Inflammatory macrophage (primary cell): ENCODE measurements around the gene TBC1D3I.
"Not testable (repeated sequence)": the region's sequence is repeated elsewhere in the genome, so short reads cannot be mapped to it uniquely, and the experiment has no call there.

Source experiments
- DNase-seq, 2 donors: peaks; one replicate each; pipeline ENCODE4 v3.0.0-alpha.2; 2020 to 2022
- total RNA-seq, 18 experiments: gene quantifications; one replicate each; lab custom pipeline; 2026; ENCODE audit warnings: mixed read lengths in 6 of 18, inconsistent platforms in 2 of 18; lab: John Stamatoyannopoulos, UW

TBC1D3I gene
- 0 reads per million in 18 experiments for total RNA-seq

DNA sequence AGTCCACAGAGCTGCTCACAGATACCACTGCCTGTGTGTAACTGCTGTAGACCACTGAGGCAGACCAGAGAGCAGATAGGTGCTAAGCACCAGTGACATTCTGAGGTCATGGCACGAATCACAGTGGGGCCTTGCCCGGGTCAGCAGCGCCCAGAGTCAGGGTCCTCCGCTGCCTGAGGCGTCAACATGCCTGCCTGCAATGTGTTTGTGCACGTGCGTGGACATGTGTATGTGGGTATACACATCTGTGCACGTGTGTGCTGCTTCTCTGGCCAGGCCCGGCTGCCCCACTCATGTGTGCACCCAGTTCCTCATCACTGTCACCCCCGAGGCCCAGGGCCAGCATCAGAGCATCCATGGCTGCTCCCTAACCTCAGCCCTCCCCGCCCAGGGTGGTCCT lies at the start of gene TBC1D3I:
Gene TBC1D3I (minus strand): TSS at position 101 of the 400 bp plus-strand sequence. CDS start 1,585 bp downstream, outside the sequence.
- DNase-seq, result not testable (repeated sequence)

DNA sequence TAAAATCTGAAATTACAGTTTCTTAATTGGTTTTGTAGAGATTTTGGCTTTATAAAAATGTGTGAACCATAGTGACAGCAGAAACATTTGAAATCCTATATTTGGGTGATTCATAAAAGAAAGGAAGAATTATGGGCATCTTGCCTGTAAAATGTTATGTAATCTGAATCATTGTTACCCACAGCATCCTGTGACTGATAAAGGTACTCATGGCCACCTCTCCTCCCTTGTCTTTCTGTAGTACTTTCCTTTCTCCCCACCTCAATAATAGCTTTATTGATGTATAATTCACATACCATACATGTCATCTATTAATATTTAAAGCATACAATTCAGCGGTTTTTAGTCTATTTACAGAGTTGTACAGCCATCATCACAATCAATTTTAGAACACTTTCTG lies 30.8 kb upstream of the TBC1D3I start:
- not testable (repeated sequence) for DNase-seq

DNA sequence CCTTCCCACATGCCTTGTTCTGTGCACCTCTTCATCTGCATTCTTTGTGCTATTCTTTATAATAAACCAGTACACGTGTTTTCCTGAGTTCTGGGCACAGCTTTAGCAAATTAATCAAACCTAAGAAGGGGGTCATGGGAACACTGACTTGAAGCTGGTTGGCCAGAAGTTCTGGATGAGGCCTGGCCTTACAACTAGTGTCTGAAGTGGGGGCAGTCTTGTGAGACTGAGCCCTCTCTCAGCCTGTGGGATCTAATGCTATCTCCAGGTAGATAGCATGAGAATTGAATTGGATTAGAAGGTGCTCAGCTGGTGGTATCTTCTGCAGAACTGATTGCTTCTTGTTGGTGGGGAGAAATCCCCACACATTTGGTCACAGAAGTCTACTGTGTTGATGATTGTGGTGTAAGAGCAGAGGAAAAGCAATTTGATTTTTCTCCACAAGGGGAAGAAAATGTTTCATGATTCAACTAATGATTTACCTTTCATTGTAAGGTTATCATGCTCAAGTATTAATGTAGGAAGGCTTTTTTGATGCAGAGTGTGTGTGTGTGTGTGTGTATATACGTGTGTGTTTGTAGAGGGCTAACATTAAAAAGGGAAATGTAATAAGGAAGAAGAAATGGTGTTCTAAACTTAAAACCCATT lies 25.7 kb upstream of the TBC1D3I start:
- not testable (repeated sequence) for DNase-seq

DNA sequence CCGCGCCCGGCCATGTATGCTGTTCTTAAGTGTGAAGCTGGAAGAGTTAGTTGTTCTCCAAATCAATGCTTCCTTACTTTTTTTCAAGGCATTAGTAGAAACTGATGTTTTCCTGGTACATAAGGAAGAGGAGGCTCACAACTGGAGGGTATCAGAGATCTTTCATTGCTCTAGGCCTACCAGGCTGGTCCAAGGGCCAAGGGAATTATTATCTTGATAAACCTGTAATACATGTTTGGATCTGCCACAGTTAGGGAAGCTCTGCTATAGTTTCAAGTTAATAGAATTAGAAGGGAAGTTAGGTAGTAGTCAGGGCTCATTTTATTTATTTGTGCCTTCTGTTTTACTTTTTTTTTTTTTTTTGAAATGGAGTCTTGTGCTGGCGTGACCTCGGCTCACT lies 19.8 kb upstream of the TBC1D3I start:
- DNase-seq, result not testable (repeated sequence)

DNA sequence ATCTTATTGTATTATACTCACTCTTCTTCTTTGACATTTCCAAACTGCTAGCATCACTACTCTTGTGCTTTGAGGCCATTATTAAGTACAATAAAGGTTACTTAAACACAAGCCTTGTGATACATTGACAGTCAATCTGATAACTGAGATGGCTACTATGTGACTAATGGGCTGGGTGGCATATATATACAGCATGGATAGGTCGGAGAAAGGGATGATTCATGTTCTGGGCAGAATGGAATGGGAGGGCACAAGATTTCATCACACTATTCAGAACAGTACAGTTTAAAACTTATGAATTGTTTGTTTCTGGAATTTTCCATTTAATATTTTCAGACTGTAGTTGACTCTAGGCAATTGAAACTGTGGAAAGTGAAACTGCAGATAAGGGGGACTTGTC lies 18.9 kb upstream of the TBC1D3I start:
- DNase-seq, result not testable (repeated sequence)

DNA sequence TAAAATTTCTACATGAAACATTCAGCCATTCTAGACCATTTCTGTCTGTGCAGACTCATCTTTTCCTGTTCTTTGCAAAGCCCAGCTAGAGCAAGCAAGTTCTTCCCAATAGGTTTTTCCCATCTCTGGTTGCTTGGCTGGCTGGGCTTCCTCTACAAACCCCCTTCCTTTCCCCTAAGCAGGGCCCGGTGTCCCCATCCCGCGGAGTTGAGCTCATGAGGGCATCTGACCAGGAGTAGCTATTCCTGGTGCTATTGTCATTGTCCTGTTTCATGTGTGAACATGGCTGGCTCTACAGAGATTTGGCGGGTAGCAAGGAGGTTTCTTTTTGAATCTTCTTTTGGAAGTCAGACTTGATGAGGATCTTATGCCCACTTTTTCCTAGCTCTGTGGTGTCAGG lies 22.3 kb downstream of the TBC1D3I start:
- not testable (repeated sequence) for DNase-seq

DNA sequence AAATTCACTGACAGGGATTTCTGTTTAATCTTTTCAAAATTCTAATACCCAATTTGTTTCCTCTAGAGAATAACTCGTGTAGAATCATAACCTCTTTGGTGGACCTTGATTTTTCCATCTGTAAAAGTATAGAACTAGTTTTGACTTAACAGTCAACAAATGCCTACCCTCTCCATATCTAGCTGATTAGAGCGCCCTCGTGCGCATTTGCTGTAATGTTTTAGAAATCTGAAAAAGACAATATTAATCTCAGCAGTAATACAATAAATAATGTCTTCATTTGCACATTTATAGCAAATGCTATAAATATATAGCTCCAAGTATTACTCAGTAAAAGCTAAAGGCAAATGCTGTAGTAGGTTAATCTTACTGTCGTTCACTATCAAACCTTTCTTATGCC lies 34.7 kb downstream of the TBC1D3I start:
- DNase-seq, result not testable (repeated sequence)

DNA sequence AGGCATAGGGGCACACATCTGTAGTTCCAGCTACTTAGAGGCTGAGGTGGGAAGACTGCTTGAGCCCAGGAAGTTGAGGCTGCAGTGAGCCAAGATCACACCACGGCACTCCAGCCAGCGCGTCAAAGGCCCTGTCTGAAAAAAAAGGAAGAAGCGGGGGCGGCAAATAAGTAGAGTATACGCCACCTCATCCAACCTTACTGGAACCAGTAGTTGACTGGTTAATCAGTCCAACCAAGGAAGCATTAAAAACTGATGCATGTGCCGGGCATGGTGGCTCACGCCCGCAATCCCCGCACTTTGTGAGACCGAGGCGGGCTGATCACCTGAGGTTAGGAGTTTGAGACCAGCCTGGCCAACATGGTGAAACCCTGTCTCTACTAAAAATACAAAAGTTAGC lies 41.4 kb downstream of the TBC1D3I start:
- DNase-seq, result peak; percentile 54 to 69

DNA sequence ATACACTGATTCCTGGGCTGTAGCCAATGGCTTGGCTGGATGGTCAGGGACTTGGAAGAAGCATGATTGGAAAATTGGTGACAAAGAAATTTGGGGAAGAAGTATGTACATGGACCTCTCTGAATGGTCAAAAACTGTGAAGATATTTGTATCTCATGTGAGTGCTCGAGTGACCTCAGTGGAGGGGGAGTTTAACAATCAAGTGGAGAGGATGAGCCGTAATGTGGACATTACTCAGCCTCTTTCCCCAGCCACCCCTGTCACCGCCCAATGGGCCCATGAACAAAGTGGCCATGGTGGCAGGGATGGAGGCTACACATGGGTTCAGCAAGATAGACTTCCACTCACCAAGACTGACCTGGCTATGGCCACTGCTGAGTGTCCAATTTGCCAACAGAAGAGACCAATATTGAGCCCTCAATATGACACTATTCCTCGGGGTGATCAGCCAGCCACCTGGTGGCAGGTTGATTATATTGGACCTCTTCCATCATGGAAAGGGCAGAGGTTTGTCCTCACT lies 42.7 kb downstream of the TBC1D3I start:
- peak in 1 of 2 donors; percentile 18 for DNase-seq

DNA sequence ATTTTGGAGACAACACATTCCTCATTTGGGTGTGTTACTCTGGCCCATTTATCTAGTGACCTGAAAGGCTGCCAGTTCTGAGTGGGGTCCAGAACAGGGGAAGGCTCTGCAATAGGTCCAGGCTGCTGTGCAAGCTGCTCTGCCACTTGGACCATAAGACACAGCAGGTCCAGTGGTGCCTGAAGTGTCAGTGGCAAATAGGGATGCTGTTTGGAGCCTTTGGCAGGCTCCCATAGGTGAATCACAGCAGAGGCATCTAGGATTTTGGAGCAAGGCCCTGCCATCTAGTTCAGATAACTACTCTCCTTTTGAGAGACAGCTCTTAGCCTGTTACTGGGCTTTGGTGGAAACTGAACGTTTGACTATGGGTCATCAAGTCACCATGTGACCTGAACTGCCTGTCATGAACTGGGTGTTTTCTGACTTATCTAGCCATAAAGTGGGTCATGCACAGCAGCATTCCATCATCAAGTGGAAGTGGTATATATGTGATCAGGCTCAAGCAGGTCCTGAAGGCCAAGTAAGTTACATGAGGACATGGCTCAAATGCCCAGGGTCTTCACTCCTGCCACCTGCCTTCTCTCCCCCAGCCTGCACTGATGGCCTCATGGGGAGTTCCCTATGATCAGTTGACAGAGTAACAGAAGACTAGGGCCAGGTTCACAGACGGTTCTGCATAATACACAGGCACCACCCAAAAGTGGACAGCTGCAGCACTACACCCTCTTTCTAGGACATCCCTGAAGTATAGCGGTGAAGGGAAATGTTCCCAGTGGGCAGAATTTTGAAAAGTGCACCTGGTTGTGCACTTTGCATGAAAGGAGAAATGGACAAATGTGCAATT lies 43.4 kb downstream of the TBC1D3I start:
- peak in 1 of 2 donors; percentile 10 for DNase-seq

DNA sequence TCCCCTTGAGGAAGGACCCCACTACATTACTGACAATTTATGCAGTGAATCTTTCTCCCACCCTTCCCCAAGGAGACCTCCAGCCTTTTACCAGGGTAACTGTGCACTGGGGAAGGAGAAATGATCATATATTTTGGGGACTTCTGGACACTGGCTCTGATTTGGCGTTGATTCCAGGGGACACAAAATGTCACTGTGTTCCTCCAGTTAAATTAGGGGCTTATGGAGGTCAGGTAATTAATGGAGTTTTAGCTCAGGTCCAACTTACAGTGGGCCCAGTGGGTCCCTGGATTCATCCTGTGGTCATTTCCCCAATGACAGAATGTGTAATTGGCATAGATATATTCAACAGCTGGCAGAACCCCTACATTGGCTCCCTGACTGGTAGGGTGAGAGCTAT lies 44.8 kb downstream of the TBC1D3I start:
- DNase-seq, result not testable (repeated sequence)

DNA sequence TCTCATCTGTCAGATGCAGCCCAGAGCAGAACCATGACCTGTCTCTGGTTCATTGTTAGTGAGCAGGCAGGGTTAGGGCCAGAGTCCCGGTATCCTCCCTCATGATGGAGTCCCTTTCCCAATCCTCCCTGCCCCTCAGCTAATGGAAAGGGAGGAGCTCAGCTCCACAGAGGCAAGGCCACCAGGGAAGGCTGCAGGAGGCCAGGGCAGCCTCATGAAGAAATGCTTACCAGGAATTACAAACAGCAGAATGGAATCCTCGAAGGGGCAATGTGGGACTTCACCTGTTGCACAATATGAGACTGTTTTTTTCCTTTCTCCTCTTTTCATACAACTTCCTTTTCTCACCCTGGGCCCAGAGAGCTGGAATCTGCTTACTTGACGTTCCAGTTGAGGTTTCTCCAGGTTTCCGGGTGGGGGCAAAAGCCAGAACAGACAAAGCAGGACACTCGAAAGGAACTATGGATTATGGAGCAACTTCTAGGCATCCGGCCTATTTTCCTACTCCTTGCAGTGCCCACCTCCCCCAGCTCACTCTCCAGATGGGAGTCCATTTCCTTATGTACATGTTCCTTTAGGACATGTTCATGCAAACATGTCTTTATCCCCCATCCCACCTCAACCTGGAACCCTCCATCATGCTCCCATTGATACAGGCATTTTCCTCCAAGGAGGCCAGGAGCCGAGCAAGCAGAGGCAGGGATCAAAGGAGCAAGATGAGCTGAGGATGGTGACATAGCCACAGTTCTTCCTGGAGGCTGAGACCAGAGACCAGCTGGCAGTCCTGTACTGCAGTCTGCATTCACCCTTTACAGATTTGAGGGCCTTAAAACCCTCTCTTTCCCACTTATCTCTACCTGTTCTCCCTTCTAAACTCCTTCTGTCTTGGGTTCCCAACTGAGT lies 48.7 kb downstream of the TBC1D3I start:
- peak in 1 of 2 donors; percentile 62 for DNase-seq

DNA sequence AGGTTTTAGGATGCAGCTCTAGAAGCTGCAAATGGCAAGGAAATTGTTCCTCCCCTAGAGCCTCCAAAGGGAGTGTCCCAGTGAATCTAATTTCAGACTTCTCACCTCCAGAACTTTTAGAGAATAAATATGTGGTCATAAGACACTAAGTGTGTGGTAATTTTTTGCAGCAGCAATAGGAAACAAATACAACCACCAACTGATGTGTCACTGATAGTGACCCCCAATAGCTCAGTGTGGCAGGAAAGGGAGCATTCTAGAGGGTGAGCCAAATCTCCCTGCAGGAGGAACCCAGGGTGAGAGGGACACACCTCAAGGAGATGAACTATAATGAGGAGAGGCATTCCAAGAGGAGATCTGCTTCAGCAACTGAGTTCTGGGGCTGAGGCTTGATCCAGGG lies 49.5 kb downstream of the TBC1D3I start:
- DNase-seq, result peak in 1 of 2 donors; percentile 57

DNA sequence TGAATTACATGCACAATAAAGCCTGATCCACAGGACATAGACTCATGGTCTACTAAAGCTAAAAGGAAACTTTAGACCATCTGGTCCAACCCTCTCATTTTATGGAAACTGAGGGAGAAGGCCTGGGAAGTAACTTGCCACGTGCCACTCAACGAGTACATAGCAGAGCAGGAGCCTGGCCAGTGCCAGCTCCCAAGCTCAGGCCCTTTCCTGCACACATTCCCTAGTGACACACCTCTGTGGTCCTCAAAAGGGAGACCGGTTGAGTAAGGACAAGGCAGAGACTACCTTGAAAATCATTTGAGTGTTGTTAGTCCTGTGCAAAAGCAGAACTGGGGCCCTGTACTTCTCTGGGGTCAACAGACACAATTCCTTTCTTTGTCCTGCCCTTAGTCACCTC lies 50.7 kb downstream of the TBC1D3I start:
- no peak for DNase-seq

DNA sequence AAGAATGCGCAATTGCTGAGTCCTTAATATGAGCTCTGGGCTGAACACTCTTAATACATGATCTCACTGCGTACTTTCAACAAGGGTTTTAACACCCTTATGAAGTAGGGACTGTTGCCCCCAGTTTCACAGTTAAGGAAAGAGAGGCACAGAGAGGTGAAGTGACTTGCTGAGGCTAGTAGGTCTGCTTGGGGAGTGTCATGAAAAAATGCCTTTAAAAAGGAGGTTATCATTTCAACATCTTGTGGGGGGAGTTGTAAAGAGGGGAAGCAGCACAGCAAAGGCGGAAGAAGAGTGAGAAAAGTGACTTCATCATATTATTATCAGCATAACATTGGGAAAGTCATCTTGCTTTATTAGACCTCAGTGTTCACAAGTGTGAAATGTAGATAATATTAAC lies 51.4 kb downstream of the TBC1D3I start:
- peak; percentile 42 to 93 for DNase-seq

DNA sequence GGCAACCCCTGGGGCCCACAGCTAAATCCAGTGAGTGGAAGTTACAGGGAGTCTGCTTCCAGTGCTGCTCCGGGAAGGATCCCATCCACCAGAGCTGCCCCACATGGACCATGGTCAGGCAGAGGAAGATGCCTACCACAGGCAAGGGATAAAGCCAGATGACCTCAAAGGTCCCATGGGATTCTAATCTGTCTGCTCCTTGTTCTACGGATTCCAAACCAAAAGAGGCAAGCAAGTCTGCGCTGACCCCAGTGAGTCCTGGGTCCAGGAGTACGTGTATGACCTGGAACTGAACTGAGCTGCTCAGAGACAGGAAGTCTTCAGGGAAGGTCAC lies 52.1 kb downstream of the TBC1D3I start:
- DNase-seq, result no peak

DNA sequence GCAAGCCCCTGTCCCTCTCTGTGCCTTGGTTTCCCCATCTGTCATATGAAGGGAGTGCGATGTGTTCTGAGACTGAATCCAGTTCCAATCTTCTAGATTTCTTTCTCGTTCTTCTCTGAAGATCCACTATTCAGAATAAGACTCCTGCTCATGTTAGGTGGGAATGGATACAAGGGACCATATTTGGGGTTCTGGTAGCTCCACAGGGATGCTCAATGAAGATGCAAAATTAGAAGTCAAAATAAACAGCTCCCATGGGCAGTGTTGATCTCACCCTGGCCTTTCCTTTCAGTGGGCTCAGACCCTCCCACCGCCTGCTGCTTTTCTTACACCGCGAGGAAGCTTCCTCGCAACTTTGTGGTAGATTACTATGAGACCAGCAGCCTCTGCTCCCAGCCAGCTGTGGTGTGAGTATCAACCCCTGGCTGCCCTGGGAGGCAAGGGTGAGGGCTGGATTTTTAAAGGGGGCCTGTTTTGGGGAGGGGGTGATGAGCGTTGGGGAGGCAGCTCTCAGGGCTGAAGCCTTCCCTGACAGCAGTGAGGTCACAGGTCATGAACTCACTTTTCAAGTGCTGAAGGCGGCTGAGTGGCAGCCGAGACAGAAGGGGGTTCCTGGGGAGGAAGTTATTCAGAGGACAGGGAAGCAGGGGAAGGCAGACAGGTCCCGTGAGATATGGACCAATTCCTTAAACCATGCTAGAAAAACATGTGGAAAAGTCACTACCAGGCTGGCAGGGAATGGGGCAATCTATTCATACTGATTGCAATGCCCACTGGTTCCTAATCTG lies 52.7 kb downstream of the TBC1D3I start:
- peak; percentile 90 to 93 for DNase-seq

DNA sequence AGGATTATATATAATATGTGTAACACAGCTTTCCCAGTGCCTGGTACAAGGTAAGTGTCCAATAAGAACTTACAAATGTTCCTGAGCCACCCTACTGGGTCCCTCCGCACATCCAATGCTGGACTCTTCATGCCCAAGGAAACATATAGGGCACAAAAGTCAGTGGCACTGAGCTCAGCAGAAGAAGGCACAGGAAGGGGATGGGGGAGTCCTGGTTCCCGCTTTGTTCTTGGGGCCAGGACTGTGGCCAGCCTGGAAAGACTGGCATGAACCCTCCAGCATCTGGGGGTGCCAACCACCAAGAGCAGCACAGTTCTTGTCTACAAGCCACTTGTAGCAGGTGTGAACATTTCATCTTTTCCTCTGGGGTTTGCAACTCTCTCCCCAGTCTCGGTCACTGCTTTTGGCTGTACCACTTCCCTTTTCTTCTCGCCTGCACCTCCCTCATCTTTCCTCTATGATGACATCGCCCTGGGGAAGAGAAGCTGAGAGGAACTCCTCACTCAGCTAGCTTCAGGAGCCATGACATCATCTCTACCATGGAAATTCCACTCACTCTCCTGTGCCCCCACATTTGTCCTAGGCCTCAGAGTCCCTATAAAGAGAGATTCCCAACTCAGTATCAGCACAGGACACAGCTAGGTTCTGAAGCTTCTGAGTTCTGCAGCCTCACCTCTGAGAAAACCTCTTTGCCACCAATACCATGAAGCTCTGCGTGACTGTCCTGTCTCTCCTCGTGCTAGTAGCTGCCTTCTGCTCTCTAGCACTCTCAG lies 53.7 kb downstream of the TBC1D3I start, which contains the start of gene CCL4L2:
Gene CCL4L2 (plus strand): TSS at position 625 of the 773 bp plus-strand sequence.
- DNase-seq, result peak; percentile 58 to 84

DNA sequence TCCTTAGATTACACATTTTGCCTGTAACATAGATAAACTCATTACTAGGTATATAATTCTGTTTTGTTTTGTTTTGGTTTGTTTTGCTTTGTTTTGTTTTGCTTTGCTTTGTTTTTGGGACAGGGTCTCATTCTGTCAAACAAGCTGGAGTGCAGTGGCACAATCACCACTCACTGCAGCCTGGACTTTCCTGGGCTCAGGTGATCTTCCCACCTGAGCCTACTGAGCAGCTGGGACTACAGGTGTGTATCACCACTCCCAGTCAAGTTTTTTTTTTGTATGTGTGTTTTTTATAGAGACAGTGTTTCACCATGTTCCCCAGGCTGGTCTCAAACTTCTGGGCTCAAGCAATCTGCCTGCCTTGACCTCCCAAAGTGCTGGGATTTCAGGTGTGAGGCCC lies 54.8 kb downstream of the TBC1D3I start:
- DNase-seq, result no peak

DNA sequence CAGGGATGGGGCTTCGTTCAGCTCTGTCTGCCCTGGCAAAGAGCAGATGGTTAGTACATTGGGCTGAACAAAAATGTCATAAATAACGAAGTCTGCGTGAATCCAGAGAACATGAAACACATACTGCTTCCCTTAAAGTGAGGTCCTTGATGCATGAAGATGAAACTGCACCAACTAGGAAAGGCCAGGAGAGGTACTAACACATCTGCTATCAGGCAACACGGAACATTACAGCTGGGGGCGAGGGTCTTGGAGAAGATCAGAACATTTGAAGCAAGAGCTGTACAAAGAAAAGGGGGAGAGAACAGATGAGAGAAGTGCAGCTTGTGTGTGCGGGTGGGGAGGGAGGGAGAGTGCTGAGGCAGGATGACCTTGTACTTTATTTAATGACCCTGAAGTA lies 57.0 kb downstream of the TBC1D3I start:
- DNase-seq, result not testable (repeated sequence)

DNA sequence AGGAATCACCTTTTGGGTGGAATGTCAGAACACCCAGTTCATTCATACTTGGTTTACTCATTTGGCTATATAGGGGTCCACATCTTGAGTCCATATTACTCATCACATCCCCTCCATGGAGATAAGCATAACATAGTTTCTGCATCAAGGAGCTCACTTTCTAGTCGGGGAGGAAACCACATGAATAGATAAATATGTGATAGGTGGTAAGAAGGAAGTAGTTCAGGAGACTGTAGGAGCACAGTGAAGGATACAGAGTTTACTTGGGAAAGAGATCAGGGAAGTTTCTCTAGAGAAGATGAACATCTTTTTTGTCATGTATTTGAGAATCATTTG lies 57.9 kb downstream of the TBC1D3I start:
- peak in 1 of 2 donors; percentile 6 for DNase-seq
